K562 (cell line): ENCODE data around the gene EFEMP2. TPM values are rescaled to one million over a fixed set of nuclear protein-coding genes. Genes with fewer than 3 reads are reported as not detected.
A peak's percentile ranks its signal among the peaks of the same experiment; 100 is the strongest.

Experiments
- ADNP ChIP-seq: fragments of 200-800 bp; sonication (Bioruptor generic); IDR thresholded peaks from 2 replicates; pipeline ENCODE4 v1.6.1; 2016; ENCODE audit warnings: missing genetic modification characterization, missing compliant biosample characterization
- CBFA2T3 ChIP-seq: fragments of 450-650 bp; IDR thresholded peaks from 2 replicates; pipeline ENCODE4 v1.6.1; 2017
- CBX3 ChIP-seq, 2 experiments: IDR thresholded peaks; 1 replicate in 1 of 2; 2 replicates in 1 of 2; pipeline ENCODE4 v1.6.1; 2012; ENCODE audit warnings: inconsistent platforms in 2 of 2, low read length in 2 of 2, borderline replicate concordance in 1 of 2, control low read depth in 1 of 2
- GABPB1 ChIP-seq: sonication (generic); formaldehyde crosslinking; IDR thresholded peaks from 2 replicates; pipeline ENCODE4 v1.8.0; 2022; ENCODE audit warnings: mild to moderate bottlenecking, missing genetic modification reagents
- HINFP ChIP-seq: fragments of 450-650 bp; conservative IDR thresholded peaks from 2 replicates; pipeline ENCODE4 v1.6.1; 2016; ENCODE audit warnings: missing genetic modification characterization, low read depth, mild to moderate bottlenecking, control low read depth, missing compliant biosample characterization
- JUNB ChIP-seq: fragments of 450-650 bp; formaldehyde crosslinking; conservative IDR thresholded peaks from 2 replicates; pipeline ENCODE4 v1.4.0; 2020; ENCODE audit warnings: mild to moderate bottlenecking
- MAZ ChIP-seq, 2 experiments: fragments of 450-650 bp in 1 of 2; sonication (generic) in 1 of 2; formaldehyde crosslinking; IDR thresholded peaks in 1 of 2; conservative IDR thresholded peaks in 1 of 2; 2 replicates each; pipeline versions ENCODE4 v1.4.0 to v1.5.0; 2020; ENCODE audit warnings: mild to moderate bottlenecking in 1 of 2, missing genetic modification reagents in 1 of 2
- MEF2A ChIP-seq: IDR thresholded peaks from 2 replicates; pipeline ENCODE4 v1.6.1; 2011; ENCODE audit warnings: low read depth, mild to moderate bottlenecking, low read length, moderate library complexity; ENCODE audit not compliant: control insufficient read depth
- PBX2 ChIP-seq, 2 experiments: IDR thresholded peaks in 1 of 2; conservative IDR thresholded peaks in 1 of 2; 2 replicates each; pipeline ENCODE4 v1.6.1; 2016; ENCODE audit warnings: low read depth in 2 of 2, mild to moderate bottlenecking in 1 of 2, missing compliant biosample characterization in 1 of 2, missing genetic modification characterization in 1 of 2, moderate library complexity in 1 of 2
- RAD51 ChIP-seq: fragments of 450-650 bp; IDR thresholded peaks from 2 replicates; pipeline ENCODE4 v1.7.1; 2016; ENCODE audit warnings: low read depth, mild to moderate bottlenecking, borderline replicate concordance
- RFX7 ChIP-seq: fragments of 250-450 bp; sonication (Bioruptor Pico); IDR thresholded peaks from 2 replicates; pipeline ENCODE4 v1.5.1; 2021; ENCODE audit warnings: mild to moderate bottlenecking
- SPI1 ChIP-seq: IDR thresholded peaks from 2 replicates; pipeline ENCODE4 v1.6.1; 2011; ENCODE audit warnings: low read depth, low read length, control low read depth, borderline replicate concordance
- SRSF7 ChIP-seq: fragments of 200-400 bp; formaldehyde crosslinking; optimal IDR thresholded peaks from 2 replicates; pipeline ENCODE3; 2017; ENCODE audit warnings: mild to moderate bottlenecking, low read depth, low read length
- TBP ChIP-seq: optimal IDR thresholded peaks from 2 replicates; pipeline ENCODE3; 2011; ENCODE audit warnings: low read depth, low read length, improper control_type of control experiment
- THRB ChIP-seq: fragments of 450-650 bp; formaldehyde crosslinking; conservative IDR thresholded peaks from 2 replicates; pipeline ENCODE4 v1.4.0; 2022; ENCODE audit warnings: mild to moderate bottlenecking, missing genetic modification characterization
- TOE1 ChIP-seq, 2 experiments: fragments of 450-650 bp in 1 of 2; sonication (generic) in 1 of 2; formaldehyde crosslinking in 1 of 2; IDR thresholded peaks; 2 replicates each; pipeline versions ENCODE4 v1.7.1 to v1.8.0; 2016 to 2022; ENCODE audit warnings: borderline replicate concordance in 2 of 2, mild to moderate bottlenecking in 2 of 2, antibody characterized with exemption in 1 of 2, inconsistent platforms in 1 of 2, low read depth in 1 of 2, missing genetic modification reagents in 1 of 2, moderate library complexity in 1 of 2
- ZKSCAN1 ChIP-seq: fragments of 150-350 bp; IDR thresholded peaks from 2 replicates; pipeline ENCODE4 v1.6.1; 2016; ENCODE audit warnings: low read depth, low read length
- ZNF316 ChIP-seq: fragments of 450-650 bp; IDR thresholded peaks from 2 replicates; pipeline ENCODE4 v1.6.1; 2016
- ZNF551 ChIP-seq: fragments of 250-450 bp; sonication (Bioruptor Pico); IDR thresholded peaks from 2 replicates; pipeline ENCODE4 v1.5.0; 2021; ENCODE audit warnings: mild to moderate bottlenecking, moderate library complexity
- ZNF76 ChIP-seq: fragments of 250-450 bp; sonication (Bioruptor Pico); IDR thresholded peaks from 2 replicates; pipeline ENCODE4 v1.4.0; 2020; ENCODE audit warnings: mild to moderate bottlenecking, moderate library complexity, borderline replicate concordance
- polyA plus RNA-seq, 8 experiments: library from polyadenylated mRNA; depleted of rRNA in 4 of 8; stranded (reverse) in 5 of 8; unstranded in 3 of 8; fragments of >200 nt; fragmentation: Nextera tagmentation in 2 of 8; fragmentation: Illumina TruSeq in 1 of 8; extraction: Ambion mirVana in 2 of 8; extraction: Trizol in 1 of 8; gene quantifications; 2 replicates each; pipeline versions ENCODE4 v1.2.1 to v1.2.3, GENCODE V29; 2011 to 2014; ENCODE audit warnings: inconsistent platforms in 1 of 8, missing spikeins in 1 of 8
- total RNA-seq, 7 experiments: library from RNA; depleted of rRNA in 6 of 7; stranded (reverse); fragments of >200 nt in 6 of 7; fragmentation: Illumina TruSeq in 2 of 7; extraction: Trizol in 2 of 7; gene quantifications; 2 replicates each; pipeline versions ENCODE4 v1.2.1 to v1.2.3, GENCODE V29; 2011 to 2021; ENCODE audit warnings: low replicate concordance in 1 of 7

Gene EFEMP2
- total and polyA plus RNA-seq, 9 of the 15 experiments (the other 6 are each of a cell fraction or from before 2014, with no cell fraction given) = 0.07 to 2.9 (median 0.69) TPM; not detected in 1

GRCh38 chr11:65888163-65888814, 15.7 kb upstream of the EFEMP2 start, which contains the start of gene FIBP (continued):
- peak; percentile 64; the same call in 1 of the 2 replicates for TF ChIP-seq SPI1
- TF ChIP-seq TOE1 (IDR thresholded peaks at IDR 0.05; ENCODE audit: borderline replicate concordance) = peak; percentile 72; the same call in 1 of the 2 replicates
- no peak for TF ChIP-seq TOE1 (CRISPR knock-in tag; IDR thresholded peaks at IDR 0.05; ENCODE audit: borderline replicate concordance, low read depth)
- no peak for TF ChIP-seq ZNF551 (CRISPR knock-in tag)
- no peak for TF ChIP-seq JUNB (CRISPR knock-in tag)
- TF ChIP-seq PBX2 (CRISPR knock-in tag; IDR thresholded peaks at IDR 0.05; ENCODE audit: low read depth) = no peak
- no peak for TF ChIP-seq PBX2 (tag; conservative IDR thresholded peaks at IDR 0.05; ENCODE audit: low read depth)
- TF ChIP-seq MAZ (CRISPR knock-in tag; conservative IDR thresholded peaks at IDR 0.05 in 1 of 2, IDR thresholded peaks at IDR 0.05 in 1 of 2) = peak; percentile 97 to 98
- no peak for TF ChIP-seq MEF2A
- no peak for TF ChIP-seq TBP
- TF ChIP-seq RAD51 = no peak
- TF ChIP-seq ZNF76 (CRISPR knock-in tag) = no peak
- peak; percentile 63; the same call in 1 of the 2 replicates for TF ChIP-seq ZKSCAN1
- no peak for TF ChIP-seq THRB (CRISPR knock-in tag)
- no peak for TF ChIP-seq RFX7 (CRISPR knock-in tag)
- TF ChIP-seq CBX3 (IDR thresholded peaks at IDR 0.05; ENCODE audit: borderline replicate concordance in 1 of 2, low read length in 2 of 2) = peak in 1 of 2 experiments; percentile 43; a peak in 1 of 3 replicates
- TF ChIP-seq ADNP = no peak
- TF ChIP-seq CBFA2T3 = no peak; the same call in 1 of the 2 replicates
- TF ChIP-seq ZNF316 = no peak
- no peak for TF ChIP-seq SRSF7
- peak; percentile 98 for TF ChIP-seq GABPB1
- no peak for TF ChIP-seq HINFP (tag)
